Parathyroid adenoma (tissue), 2 donors: ENCODE results near the gene KCNJ6.

Source experiments
- H2AFZ ChIP-seq: fragments of 300-600 bp; sonication (generic); one replicate; pipeline ENCODE4 v1.7.0; 2017; ENCODE audit warnings: antibody characterized with exemption, mild to moderate bottlenecking
- H3K27ac ChIP-seq: fragments of 300-600 bp; sonication (generic); one replicate; pipeline ENCODE4 v1.7.0; 2017
- H3K27me3 ChIP-seq: fragments of 300-600 bp; sonication (generic); one replicate; pipeline ENCODE4 v1.7.0; 2017; ENCODE audit warnings: low read length; ENCODE audit not compliant: control insufficient read depth, insufficient read depth
- H3K36me3 ChIP-seq: fragments of 300-600 bp; sonication (generic); one replicate; pipeline ENCODE4 v1.7.0; 2017; ENCODE audit warnings: low read length; ENCODE audit not compliant: control insufficient read depth, insufficient read depth
- H3K4me1 ChIP-seq: fragments of 300-600 bp; sonication (generic); one replicate; pipeline ENCODE4 v1.7.0; 2017; ENCODE audit warnings: control low read depth
- H3K4me2 ChIP-seq: fragments of 300-600 bp; sonication (generic); one replicate; pipeline ENCODE4 v1.7.0; 2017; ENCODE audit warnings: low read length
- H3K4me3 ChIP-seq: fragments of 300-600 bp; sonication (generic); one replicate; pipeline ENCODE4 v1.7.0; 2017; ENCODE audit warnings: low read depth, low read length
- H3K79me2 ChIP-seq: fragments of 300-600 bp; sonication (generic); one replicate; pipeline ENCODE4 v1.7.0; 2017; ENCODE audit warnings: control low read depth
- H3K9ac ChIP-seq: fragments of 300-600 bp; sonication (generic); one replicate; pipeline ENCODE4 v1.7.0; 2017; ENCODE audit warnings: mild to moderate bottlenecking
- H3K9me3 ChIP-seq: fragments of 300-600 bp; sonication (generic); one replicate; pipeline ENCODE4 v1.7.0; 2017; ENCODE audit warnings: low read length; ENCODE audit not compliant: control insufficient read depth
- CTCF ChIP-seq: fragments of 300-600 bp; sonication (generic); IDR thresholded peaks from one replicate; pipeline ENCODE4 v1.7.0; 2017; ENCODE audit warnings: antibody characterized with exemption, mild to moderate bottlenecking
- donor health status: primary hyperparathyroidism.

Gene KCNJ6

GRCh38 chr21:37704751-37705150 is 211.5 kb downstream of the KCNJ6 start:
- Histone ChIP-seq H2AFZ (no peak overlapping the region), H3K9ac (no peak overlapping the region), H3K27ac (no peak overlapping the region), H3K4me2 (no peak overlapping the region), H3K27me3 (no peaks in the 10 kb centered on the region), H3K36me3 (no peaks in the 10 kb centered on the region), H3K4me1 (no peaks in the 10 kb centered on the region), H3K79me2 (no peaks in the 10 kb centered on the region), H3K4me3 (no peak overlapping the region), H3K9me3 (no peaks in the 10 kb centered on the region)
- no peak for TF ChIP-seq CTCF

GRCh38 chr21:37702241-37702640 is 214.0 kb downstream of the KCNJ6 start:
- no peak overlapping the region for H3K4me3 ChIP-seq
- no peaks in the 10 kb centered on the region for H3K4me1 ChIP-seq
- no peak for TF ChIP-seq CTCF
- H2AFZ ChIP-seq, result no peak overlapping the region
- no peak overlapping the region for H3K9ac ChIP-seq
- H3K4me2 ChIP-seq, result no peak overlapping the region
- H3K27me3 ChIP-seq, result peaks cover 3% of the 10 kb centered on the region
- H3K36me3 ChIP-seq, result no peaks in the 10 kb centered on the region
- H3K9me3 ChIP-seq, result no peaks in the 10 kb centered on the region
- no peaks in the 10 kb centered on the region for H3K79me2 ChIP-seq
- H3K27ac ChIP-seq, result no peak overlapping the region

- no peak overlapping the region for H3K9ac ChIP-seq
- H3K36me3 ChIP-seq, result no peaks in the 10 kb centered on the region
- H3K4me1 ChIP-seq, result no peaks in the 10 kb centered on the region
- no peak overlapping the region for H2AFZ ChIP-seq
- no peak overlapping the region for H3K4me2 ChIP-seq
- no peaks in the 10 kb centered on the region for H3K79me2 ChIP-seq
- no peaks in the 10 kb centered on the region for H3K9me3 ChIP-seq
- H3K27me3 ChIP-seq, result peaks cover 3% of the 10 kb centered on the region
- H3K4me3 ChIP-seq, result no peak overlapping the region
- H3K27ac ChIP-seq, result no peak overlapping the region
- TF ChIP-seq CTCF, result peak; percentile 44
These were observed 215.5 kb downstream of the KCNJ6 start for GRCh38 chr21:37700641-37701202.

GRCh38 chr21:37699024-37699775 is 217.1 kb downstream of the KCNJ6 start:
- no peak for TF ChIP-seq CTCF
- H3K4me2 ChIP-seq, result no peak overlapping the region
- no peaks in the 10 kb centered on the region for H3K4me1 ChIP-seq
- peaks cover 3% of the 10 kb centered on the region for H3K27me3 ChIP-seq
- H3K9ac ChIP-seq, result no peak overlapping the region
- H3K79me2 ChIP-seq, result no peaks in the 10 kb centered on the region
- H3K9me3 ChIP-seq, result no peaks in the 10 kb centered on the region
- no peak overlapping the region for H2AFZ ChIP-seq
- H3K27ac ChIP-seq, result no peak overlapping the region
- H3K4me3 ChIP-seq, result no peak overlapping the region
- H3K36me3 ChIP-seq, result no peaks in the 10 kb centered on the region

GRCh38 chr21:37696936-37697335 is 219.3 kb downstream of the KCNJ6 start:
- TF ChIP-seq CTCF, result no peak
- no peak overlapping the region for H3K4me3 ChIP-seq
- no peak overlapping the region for H3K27ac ChIP-seq
- H3K9ac ChIP-seq, result no peak overlapping the region
- H3K4me2 ChIP-seq, result no peak overlapping the region
- H3K36me3 ChIP-seq, result no peaks in the 10 kb centered on the region
- no peaks in the 10 kb centered on the region for H3K79me2 ChIP-seq
- no peaks in the 10 kb centered on the region for H3K4me1 ChIP-seq
- no peaks in the 10 kb centered on the region for H3K9me3 ChIP-seq
- H3K27me3 ChIP-seq, result peaks cover 3% of the 10 kb centered on the region
- no peak overlapping the region for H2AFZ ChIP-seq
